Lower leg skin (tissue), 4 donors: ENCODE results near the gene MAN2A2. TPM values are rescaled to one million over a fixed set of nuclear protein-coding genes. Genes with fewer than 3 reads are reported as not detected.

ENCODE experiments used
- DNase-seq, 2 donors: peaks; one replicate each; pipeline ENCODE4 v3.0.0-alpha.2; 2019; ENCODE audit warnings: low spot score in 2 of 2
- H3K4me3 ChIP-seq: fragments of 200-600 bp; sonication (generic); 2 replicates; pipeline ENCODE4 v1.5.1; 2017; ENCODE audit warnings: mild to moderate bottlenecking, low read depth; ENCODE audit not compliant: poor library complexity, severe bottlenecking
- POLR2A ChIP-seq, 2 donors: fragments of 450-650 bp; IDR thresholded peaks; one replicate each; pipeline ENCODE4 v1.6.1; 2016 to 2017; ENCODE audit warnings: antibody characterized with exemption in 2 of 2, mild to moderate bottlenecking in 1 of 2, moderate library complexity in 1 of 2
- WGBS, 2 donors: methylation state at CpG; one replicate each; pipeline ENCODE4 v1.1.5; 2018; 5-methylcytosine and 5-hydroxymethylcytosine counted together
- intact Hi-C: fragments of 100-400 bp; cut with DNase I; formaldehyde crosslinking; loops from one replicate; pipeline ENCODE4 v1.15.0; 2023; ENCODE audit warnings: low total_unique reads
- total RNA-seq, 4 donors: library from RNA; depleted of rRNA; stranded (reverse); fragments of >200 nt; gene quantifications; one replicate each; pipeline ENCODE4 v1.1.0, GENCODE V29; 2016
- TF ChIP-seq, protein P1 (sequence below), 3 donors: fragments of 450-650 bp; IDR thresholded peaks; one replicate each; pipeline ENCODE4 v1.5.1; 2016; ENCODE audit warnings: antibody characterized with exemption in 3 of 3, mild to moderate bottlenecking in 3 of 3, moderate library complexity in 2 of 3

Gene MAN2A2
- total RNA-seq, 4 donors from 2014 or later = 21.8 to 43.5 (median 27.4) TPM

DNA sequence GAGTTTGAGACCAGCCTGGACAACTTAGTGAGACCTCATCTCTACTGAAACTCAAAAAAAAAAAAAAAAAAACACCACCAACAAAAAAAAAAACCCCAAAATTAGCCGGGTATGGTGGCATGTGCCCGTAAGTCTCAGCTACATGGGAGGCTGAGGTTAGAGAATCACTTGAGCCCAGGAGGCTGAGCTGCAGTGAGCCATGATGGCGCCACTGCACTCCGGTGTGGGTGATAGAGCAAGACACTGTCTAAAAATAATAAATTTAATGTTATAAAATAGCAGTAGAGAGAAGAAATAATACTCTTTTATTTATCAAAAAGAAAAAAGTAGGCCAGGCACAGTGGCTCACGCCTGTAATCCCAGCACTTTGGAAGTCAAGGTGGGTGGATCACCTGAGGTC lies 69.0 kb downstream of the MAN2A2 start:
- no peak for DNase-seq
- H3K4me3 ChIP-seq = no peak overlapping the region
- TF ChIP-seq, protein P1, sequence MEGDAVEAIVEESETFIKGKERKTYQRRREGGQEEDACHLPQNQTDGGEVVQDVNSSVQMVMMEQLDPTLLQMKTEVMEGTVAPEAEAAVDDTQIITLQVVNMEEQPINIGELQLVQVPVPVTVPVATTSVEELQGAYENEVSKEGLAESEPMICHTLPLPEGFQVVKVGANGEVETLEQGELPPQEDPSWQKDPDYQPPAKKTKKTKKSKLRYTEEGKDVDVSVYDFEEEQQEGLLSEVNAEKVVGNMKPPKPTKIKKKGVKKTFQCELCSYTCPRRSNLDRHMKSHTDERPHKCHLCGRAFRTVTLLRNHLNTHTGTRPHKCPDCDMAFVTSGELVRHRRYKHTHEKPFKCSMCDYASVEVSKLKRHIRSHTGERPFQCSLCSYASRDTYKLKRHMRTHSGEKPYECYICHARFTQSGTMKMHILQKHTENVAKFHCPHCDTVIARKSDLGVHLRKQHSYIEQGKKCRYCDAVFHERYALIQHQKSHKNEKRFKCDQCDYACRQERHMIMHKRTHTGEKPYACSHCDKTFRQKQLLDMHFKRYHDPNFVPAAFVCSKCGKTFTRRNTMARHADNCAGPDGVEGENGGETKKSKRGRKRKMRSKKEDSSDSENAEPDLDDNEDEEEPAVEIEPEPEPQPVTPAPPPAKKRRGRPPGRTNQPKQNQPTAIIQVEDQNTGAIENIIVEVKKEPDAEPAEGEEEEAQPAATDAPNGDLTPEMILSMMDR (IDR thresholded peaks at IDR 0.05) = no peak
- no peak for TF ChIP-seq POLR2A (IDR thresholded peaks at IDR 0.05)
- intact Hi-C loops = no loop called here
- 87 to 94% methylated on average over 5 of the region's 5 CpGs for WGBS, 2 donors

Other genes starting within 250 kb of the MAN2A2 start
- gene BLM, start 186.0 kb upstream of the MAN2A2 start, total RNA-seq = 1 to 10 TPM in 1 of 4 donors, under 1 TPM in 3; 0.30 to 2.0 (median 0.45) TPM
- 100 to 1,000 TPM; 114 to 163 (median 149) TPM for gene FURIN, start 34.7 kb upstream of the MAN2A2 start, total RNA-seq
- gene FES, start 18.8 kb upstream of the MAN2A2 start, total RNA-seq = 10 to 100 TPM in 2 of 4 donors, 1 to 10 TPM in 2; 3.6 to 17.9 (median 11.0) TPM
- 10 to 100 TPM; 12.0 to 21.1 (median 19.4) TPM for gene HDDC3, start 29.2 kb downstream of the MAN2A2 start, total RNA-seq
- 10 to 100 TPM; 56.5 to 79.1 (median 68.2) TPM for gene UNC45A, start 32.0 kb downstream of the MAN2A2 start, total RNA-seq
- 10 to 100 TPM; 11.0 to 24.5 (median 14.1) TPM for gene RCCD1, start 51.6 kb downstream of the MAN2A2 start, total RNA-seq
- 10 to 100 TPM; 16.3 to 24.4 (median 19.5) TPM for gene PRC1, start 91.2 kb downstream of the MAN2A2 start, total RNA-seq
- gene VPS33B, start 119.3 kb downstream of the MAN2A2 start, total RNA-seq = 10 to 100 TPM in 3 of 4 donors, 1 to 10 TPM in 1; 9.5 to 16.4 (median 12.9) TPM
- 1 to 10 TPM in 2 of 4 donors, under 1 TPM in 2; 0.42 to 2.3 (median 0.88) TPM for gene SV2B, start 197.0 kb downstream of the MAN2A2 start, total RNA-seq